HG03064 (cell line): ENCODE measurements around the gene RPTOR.

Experiments used
- ATAC-seq: cut with Tn5 transposase; IDR thresholded peaks from one replicate; pipeline ENCODE4 v1.9.1; 2021; ENCODE audit warnings: low read depth; ENCODE audit not compliant: unreplicated experiment

RPTOR gene

GRCh38 chr17:80659651-80660050 is 115.0 kb downstream of the RPTOR start:
- ATAC-seq = no peak

GRCh38 chr17:80660527-80661198 is 116.0 kb downstream of the RPTOR start:
- ATAC-seq = no peak

- ATAC-seq = no peak
Observed at GRCh38 chr17:80662557-80662956, 117.9 kb downstream of the RPTOR start.

DNA sequence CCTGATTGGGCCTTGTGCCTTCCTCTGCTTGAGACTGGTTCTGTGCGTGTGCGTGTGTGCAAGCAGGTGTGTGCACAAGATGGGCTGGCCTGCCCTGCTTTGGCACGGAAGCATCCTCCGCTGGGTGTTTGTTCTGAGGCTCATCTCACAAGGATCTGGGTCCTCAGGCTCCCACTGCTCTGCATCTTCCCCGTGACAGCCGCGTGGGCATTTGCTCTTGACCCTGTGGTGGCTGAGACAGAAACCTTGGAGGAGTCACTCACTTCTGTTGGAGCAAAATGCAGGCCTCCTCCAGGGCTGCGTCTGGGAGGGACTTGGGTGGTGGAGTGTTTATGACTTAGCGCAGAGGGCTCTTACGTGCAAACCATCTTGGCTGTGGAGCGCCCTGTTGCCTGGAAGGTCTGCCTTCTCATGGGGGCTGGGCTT is 119.2 kb downstream of the RPTOR start:
- no peak for ATAC-seq

DNA sequence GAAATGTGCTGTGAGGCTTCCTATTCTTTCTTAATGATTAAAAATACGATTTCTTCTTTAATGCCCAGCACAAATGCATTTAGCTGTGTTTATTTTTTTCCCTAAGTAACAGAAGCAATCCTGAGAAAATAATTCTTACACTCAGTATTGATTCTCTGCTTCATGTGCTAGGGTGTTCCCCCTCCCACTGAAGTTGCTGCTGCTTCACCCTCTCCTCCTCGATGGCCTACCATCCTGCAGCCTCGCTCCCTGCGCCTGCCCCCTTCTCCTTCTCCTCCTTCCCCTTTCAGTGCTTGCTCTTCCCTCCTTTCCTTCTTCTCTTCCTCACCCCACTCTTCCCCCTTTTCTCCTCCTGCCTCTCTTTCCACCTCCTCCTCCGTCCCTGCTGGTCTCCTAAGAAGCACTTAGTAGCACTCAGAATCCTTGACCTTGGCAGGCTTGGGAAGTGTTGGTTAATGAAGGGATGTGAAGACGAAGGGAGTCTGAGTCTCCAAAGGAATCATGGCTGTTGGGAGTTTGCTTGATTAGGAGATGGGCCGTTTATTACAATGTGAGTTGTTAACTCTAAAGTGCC is 119.7 kb downstream of the RPTOR start:
- ATAC-seq = no peak

DNA sequence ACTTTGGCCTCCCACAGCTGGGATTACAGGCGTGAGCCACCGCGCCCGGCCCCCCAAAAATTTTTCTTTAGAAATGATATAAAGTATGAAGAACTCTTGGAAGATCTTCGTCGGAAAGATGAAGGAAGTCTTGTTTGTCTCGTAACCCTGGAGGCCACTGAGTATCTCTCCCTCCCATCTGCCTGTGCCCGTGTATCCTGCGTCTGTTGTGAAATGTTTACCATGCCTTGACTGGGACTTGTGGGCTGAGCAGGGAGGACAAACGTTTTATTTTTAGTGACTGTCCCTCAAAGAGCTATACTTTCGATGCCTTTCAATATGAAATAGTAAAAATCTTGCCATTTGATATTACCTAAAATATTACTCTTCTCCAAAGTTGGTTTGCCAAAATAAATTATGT is 121.2 kb downstream of the RPTOR start:
- no peak for ATAC-seq

GRCh38 chr17:80666867-80667266 is 122.2 kb downstream of the RPTOR start:
- ATAC-seq = no peak

- ATAC-seq = no peak
Observed at GRCh38 chr17:80667462-80668277, 123.0 kb downstream of the RPTOR start.

DNA sequence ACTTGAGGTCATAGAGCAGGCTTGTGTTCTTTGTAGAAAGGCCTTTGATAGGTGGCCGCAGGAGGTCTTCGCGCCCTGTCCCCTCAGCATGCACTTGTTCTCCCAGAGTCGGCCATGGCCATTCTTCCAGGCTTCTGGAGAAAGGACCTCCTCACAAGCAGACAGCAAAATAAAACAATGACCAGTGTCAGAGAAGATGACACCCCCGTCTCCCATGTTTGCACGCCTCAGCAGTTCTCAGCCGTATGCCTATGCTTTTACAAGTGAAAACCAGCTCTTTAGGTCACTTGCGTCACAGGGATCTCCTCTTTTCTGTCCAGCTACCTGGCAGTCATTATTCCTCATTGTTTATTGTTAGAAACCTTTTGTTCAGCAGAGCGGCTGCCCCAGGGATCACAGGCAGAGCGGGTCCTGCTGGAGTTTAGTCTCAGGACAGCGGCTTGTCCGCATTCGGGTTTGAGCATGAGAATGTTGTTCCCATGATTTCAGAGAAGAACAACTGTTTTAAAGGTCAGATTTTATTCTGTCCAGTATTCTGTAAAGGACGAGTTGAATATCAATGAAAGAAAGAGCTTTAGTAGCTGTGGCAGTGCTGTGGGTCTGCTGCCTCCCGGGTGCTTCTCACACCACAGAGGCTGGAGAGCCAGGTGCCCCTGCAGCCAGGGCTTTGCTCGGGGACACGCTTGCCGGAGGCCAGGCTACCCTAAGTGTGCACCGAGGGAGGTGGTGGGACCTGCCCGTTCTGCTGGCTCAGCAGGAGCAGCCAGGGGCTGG is 123.9 kb downstream of the RPTOR start:
- no peak for ATAC-seq

DNA sequence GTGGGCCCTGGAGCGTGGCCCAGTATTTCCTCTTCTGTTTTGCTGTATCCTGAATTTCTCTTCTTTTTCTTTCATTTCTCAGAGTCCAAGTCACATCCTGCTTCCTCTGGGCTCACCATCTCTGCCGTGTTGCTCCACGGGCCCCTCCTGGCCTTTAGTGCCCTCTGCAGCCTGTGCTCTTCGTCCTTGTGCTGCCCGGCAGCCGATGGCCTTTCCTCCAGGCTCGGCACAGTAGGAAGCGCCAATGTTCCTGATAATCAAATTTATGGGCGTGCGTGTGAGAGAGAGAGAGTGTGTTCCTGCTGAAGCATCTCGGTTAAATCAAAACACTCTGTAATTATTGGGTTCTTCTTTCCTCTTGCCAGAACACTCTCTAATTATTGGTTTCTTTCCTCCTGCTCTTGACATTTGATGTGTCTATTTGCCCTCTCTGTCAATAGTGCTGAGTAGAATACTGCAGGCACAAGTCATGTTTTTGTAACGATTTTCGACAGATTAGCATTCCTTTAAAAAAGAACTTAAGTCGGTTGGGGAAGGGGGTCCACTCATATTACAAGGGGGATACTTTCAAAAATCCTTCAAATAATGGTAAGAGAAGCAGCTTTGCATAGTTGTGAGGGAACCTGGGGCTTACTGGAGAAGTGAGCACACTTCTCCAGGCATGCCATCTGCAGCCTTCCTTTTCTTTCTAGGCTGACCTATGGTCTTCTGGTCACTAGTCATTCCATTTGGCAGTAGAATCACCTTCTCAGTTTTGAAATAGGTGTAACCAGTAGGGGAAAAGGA is 126.6 kb downstream of the RPTOR start:
- ATAC-seq = no peak

DNA sequence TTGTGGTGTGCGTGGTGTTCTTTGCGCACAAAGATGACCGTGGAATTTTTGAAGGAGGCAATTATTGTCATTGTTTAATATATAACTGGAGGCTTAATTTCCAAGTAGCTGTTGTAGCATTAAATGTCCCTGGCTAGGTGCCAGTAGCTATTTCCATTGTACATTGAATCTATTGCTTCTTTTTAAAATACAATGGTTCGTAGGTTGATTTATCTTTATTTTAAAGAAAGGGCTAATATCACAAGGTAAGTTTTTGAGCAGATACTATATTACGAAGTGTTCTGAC is 127.1 kb downstream of the RPTOR start:
- no peak for ATAC-seq

GRCh38 chr17:80673152-80673920 is 128.7 kb downstream of the RPTOR start:
- no peak for ATAC-seq

DNA sequence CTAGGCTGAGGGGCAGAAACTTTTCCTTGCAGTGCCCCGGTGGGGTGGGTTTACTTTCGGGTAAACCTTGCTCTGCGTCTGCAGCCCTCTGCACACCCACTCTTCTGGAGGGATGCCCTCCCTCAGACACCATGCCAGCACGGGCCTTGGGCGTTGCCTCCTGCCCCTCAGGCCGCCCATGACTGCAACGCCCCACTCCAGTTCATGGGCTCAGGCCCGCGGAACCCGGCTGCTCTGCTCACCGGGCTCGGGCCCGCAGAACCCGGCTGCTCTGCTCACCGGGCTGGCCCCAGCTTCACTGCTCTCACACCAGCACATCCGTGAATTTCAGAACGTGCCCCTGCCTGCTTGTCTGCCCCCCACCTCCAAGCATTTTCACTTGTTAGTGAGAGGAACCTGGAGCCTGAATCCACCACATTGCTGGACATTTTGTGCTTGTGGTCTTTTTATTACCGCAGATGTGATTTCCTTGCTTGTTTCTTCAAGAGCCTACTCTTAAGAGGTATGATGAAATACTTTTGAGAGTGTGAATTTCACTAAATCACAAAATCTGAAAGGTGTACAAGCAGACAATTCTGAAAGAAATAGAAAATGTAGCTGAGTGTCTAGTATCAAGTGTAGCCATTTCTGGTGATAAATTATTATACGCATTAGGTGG is 130.9 kb downstream of the RPTOR start:
- ATAC-seq = no peak

DNA sequence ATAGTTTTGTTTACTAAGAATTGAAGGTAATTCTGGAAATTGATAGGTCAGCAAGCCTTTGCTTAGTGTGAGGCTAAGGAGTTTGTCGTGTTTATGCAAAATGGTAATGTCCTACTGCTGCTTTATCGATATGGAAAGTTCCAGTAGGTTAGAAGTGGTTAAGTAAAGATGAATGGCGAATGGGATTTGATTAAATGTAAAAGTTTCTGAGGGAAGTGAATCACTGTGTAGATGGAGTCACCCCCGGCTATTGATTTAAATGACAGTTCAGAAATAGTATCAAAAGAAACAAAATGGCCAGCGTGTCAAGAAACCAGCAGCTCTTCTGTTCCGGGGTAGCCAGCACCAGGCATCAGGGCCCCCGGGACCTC is 131.4 kb downstream of the RPTOR start:
- ATAC-seq = no peak

GRCh38 chr17:80676564-80676963 is 131.9 kb downstream of the RPTOR start:
- no peak for ATAC-seq

DNA sequence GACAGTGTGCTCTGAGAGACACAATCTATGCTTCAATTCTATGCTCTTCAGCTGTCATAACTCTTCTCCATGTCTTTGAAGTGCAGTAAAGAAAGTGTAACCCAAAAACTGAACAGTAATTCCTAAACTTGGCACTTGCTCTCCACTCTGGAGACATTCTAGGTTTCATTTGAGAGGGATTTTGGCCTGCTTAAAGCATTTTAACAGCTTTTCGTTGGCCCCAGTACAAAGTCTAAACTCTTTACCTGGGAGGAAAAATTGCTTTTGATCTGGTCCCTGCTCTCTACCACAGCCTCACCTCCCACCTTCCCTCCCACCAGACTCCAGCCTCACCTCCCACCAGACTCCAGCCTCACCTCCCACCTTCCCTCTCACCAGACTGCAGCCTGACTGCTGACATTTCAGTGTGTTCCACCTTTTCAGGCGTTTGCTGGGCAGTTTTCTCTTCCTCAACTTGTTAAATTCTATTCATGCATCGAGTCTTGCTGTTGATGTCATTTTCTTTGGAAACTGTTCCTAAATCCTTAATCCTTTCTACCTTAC is 132.6 kb downstream of the RPTOR start:
- ATAC-seq = no peak

DNA sequence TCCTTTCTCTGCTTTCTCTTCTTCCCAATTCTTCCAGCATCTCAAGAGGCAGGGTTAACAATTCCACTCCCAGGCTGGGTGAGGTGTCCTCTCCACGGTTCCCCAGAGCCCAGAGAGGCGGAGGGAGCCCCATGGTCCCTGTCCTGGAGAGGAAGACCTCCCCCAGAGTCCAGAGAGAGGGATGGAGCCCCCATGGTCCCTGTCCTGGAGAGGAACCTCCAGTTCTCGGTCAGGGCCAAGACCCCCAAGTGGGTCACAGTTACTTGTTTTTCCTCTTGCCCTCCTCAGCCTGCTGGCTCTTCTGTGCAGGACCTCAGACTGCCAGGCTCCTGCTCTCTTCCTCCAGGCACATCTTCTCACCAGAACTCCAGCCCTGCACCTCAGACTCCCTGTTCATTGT is 135.2 kb downstream of the RPTOR start:
- no peak for ATAC-seq

DNA sequence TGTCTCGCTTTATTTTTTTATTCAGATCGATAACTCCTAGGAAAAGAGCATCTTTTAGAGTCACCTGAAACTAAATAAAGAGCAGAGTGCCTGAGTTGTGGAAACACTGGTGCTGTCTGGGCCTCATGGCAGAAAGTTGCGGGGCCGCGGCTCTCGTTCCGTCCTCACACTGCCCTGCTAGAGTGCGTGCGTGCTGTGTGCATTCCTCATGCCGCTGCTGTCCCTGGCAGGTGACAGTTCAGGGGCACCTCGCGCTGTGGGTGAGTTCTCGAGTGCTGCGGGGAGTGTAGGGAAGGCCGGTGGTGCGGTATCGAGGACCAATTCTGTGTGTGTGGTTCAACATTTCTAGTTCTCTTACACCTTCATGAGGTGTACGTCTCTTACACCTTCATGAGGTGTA is 136.6 kb downstream of the RPTOR start:
- no peak for ATAC-seq

DNA sequence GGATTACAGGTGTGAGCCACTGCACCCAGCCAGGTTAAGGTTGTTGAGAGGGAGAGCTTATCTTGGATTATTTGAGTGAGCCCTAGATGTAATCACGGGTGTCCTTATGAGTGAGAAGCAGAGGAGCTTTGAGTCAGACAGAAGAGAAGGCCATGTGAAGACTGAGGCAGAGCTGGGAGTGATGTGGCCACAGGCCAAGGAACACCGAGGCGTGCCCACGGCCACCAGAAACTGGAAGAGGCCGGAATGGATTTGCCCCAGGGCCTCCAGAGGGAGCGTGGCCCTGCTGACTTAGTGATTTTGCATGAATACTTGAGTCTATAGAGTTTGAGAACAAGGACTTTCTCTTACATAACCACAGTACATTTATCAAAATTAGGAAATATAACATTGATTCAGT is 137.7 kb downstream of the RPTOR start:
- no peak for ATAC-seq
